NCI-H187 treated with DMSO at 0.1 percent for 48 hours (cell line): ENCODE data around the gene ZNF669.
"Not testable (repeated sequence)": the region's sequence is repeated elsewhere in the genome, so short reads cannot be mapped to it uniquely, and the experiment has no call there.

Experiments used
- DNase-seq: peaks from one replicate; lab custom pipeline; 2025; lab: John Stamatoyannopoulos, UW

Gene ZNF669

DNA sequence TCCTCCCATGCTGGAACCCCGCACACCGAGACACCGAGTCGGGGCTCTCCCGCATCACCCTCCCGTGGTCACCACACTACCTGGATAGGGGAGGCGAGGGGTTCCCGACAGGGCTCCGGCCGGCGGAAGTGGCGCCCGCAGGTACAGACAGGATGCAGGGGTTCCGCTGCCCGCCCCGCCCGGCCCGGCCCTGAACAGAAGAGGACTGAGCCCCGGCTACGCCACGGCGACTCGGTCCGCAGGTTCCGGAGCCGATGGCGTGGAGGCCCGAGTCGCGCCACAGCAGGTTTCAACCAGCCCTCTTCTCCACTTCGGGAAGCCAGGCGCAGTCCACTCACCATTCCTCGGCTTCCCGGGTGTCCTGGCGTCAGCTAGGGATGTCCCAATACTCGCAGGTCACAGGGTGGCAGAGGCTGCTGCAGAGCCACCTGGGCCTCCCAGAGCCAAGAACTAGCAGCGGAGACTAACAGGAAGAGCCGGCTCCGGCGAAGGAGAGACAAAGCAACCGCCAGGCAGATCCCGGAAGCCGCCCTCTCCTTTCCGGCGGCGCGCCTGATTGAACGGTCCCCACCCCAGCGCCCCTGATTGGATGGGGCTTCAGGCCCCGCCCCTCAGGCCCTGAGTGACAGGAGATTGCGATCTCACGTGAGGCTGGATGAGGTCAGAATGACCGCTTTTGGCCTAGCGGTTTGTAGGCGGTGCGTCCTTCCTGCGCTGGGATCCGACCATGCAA, at the start of gene ZNF669:
Gene ZNF669 (minus strand): TSS at position 498 of the 733 bp plus-strand sequence. CDS start 157 bp downstream, at position 341.
- peak; percentile 40 for DNase-seq

GRCh38 chr1:247147781-247148180, 43.6 kb upstream of the ZNF669 start:
- DNase-seq: no peak

GRCh38 chr1:247147120-247147519, 43.0 kb upstream of the ZNF669 start:
- not testable (repeated sequence) for DNase-seq

DNA sequence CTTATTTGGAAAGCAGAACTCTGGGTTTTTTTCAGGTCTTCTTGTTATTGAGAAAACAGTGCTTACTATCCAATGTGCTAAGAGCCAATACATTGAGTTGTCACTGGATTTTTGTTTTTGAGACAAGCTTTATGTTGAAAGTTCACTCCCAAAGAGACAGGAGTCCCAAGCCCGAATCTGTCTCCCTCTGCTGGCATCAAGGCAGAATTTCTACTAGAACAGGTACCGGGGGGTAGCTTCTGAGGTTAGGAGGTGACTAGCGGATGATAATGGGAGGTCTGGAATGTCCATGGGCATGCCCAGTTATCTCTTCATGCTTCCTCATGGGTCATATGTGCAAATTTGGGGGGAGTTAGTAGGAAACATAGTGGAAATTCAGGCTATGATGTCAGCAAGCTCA, 42.5 kb upstream of the ZNF669 start:
- DNase-seq: no peak

GRCh38 chr1:247145279-247145678, 41.1 kb upstream of the ZNF669 start:
- DNase-seq: no peak

- DNase-seq: not testable (repeated sequence)
These were observed 35.4 kb upstream of the ZNF669 start for GRCh38 chr1:247139557-247139956.

- DNase-seq: no peak
These were observed 27.1 kb upstream of the ZNF669 start for GRCh38 chr1:247131236-247131635.

- not testable (repeated sequence) for DNase-seq
These were observed 23.5 kb upstream of the ZNF669 start for GRCh38 chr1:247127519-247128282.

DNA sequence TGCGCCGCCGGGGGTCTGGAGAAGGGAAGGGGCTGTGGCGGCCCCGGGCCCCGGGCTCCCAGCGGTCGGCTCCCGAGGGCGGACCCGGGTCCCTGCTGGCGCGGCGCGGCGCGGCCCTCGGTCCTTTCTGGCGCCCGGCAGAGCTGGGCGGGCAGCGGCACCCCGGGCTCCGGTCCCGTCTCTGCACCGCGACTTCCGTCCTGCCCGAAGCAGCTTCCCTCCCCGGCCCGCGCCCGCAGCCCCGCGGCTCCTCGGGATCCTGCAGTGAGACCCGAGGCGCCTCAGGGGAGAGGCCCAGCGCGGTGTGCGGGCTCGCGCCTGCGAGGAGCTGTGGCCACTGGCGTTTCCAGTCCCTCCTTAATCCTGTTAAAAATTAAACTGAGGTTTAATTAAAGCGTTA, 22.4 kb upstream of the ZNF669 start:
- not testable (repeated sequence) for DNase-seq

DNA sequence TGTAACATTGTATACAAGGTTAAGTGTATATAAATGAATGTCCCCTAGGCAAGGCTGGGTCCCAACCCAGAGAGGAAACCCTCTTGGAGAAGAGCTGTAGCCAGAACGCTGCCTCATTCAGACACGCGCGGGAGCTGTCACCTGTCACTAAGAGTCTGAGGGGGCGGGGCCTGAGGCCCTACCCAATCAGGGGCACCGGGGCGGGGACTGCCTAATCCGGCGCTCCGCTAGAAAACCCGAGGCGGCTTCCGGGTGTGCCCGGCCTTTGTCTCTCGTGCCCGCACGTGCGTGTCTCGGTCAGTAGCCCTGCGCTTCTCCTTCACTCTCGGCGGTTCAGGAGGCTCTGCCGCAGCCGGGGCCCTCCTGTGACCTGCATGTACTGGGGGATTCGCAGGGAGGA, 22.0 kb upstream of the ZNF669 start:
- DNase-seq: not testable (repeated sequence)

GRCh38 chr1:247121382-247121781, 17.2 kb upstream of the ZNF669 start:
- DNase-seq: no peak

- DNase-seq: not testable (repeated sequence)
These were observed 16.2 kb upstream of the ZNF669 start for GRCh38 chr1:247120408-247120668.

DNA sequence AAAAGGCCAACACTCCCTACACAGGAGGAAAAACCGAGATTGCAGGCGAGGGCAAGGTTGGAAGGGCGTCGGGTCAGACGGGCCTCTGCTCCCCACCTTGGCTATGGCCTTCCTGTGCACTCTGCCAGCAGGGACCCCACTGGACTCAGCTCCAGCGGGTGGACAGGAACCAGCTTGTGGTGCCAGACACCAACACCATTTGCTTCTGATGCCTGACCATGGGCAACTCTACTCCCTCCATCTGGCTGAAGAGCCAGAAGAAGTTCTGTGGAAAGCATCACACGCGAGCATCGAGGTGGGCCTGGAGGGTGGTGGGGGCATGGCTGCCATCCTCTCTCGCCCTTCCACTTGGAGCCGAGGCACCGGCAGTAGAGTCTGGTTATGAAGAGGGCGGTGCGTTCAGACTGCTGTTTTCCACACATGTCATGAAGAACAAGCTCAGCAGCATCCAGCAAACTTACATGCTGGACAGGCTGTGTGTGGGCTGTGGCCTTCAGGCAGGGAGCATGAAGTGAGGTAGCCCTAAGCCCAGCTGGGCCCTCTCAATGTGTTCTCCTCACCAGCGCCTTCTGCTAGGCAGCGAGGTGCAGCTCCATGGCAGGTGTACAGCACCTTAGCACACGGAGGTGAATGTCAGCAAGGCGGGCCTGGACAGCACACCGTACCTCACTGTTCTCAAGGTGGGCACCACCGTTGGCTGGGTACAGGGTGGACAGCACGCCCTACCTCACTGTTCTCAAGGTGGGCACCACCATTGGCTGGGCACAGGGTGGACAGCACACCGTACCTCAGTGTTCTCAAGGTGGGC, 15.6 kb upstream of the ZNF669 start:
- DNase-seq: no peak

DNA sequence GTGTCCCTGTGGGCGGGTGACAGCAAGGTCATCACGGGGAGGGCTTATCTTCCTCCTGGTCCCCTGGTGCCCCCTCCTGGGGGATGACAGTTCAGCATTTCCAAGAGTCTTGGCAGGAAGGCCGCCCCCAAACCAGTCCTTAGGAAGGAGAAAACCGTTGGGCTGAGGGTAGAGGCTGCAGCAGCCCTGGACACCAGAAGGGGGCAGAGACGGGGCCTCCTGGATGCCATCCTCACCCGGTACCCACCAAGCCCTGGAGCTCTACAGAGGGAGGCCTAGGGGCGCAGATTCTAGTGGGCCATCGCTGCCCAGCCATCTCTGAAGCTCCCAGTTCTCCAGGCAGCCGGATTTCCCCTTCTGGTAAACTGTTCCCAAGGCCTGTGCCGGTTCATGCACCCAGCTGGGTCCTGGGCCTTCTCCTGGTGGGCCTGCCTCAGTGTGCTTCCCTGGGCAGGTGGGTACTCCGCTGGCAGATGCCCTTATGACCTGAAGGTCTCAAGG, 14.8 kb upstream of the ZNF669 start:
- DNase-seq: no peak

DNA sequence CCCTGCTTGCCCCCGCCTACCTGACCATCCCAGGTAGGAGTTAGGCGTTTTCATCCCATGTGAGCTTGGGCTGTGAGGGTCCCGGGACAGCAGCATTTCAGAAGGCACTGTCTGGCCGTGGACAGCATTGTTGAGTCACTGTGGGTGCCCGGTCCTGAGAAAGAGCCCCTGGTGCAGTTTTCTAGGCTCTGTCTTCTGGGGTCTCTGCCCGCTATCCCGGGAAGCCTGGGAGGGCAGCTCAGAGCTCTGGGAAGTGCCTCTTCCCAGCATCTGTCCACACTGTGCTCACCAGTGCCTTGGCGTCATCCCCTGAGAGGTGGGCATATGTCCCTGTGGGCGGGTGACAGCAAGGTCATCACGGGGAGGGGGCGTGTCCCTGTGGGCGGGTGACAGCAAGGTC, 11.4 kb upstream of the ZNF669 start:
- no peak for DNase-seq

DNA sequence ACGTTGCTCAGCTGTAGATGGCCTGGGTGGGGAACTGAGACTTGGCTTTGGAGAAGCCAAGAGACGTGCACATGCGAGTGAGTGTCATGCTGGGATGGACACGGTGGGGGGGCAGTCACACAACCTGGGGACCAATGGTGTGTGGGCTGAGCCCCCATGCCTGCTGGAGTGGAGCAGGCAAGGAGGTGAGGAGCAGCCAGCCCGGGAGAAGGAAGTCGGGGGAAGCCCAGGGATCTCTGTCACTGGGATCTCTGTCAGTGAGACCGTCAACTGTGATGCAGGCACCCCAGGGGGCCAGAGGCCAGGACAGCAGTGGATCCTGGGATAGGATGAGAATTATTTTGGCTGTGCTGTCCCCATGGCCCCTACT, 11.0 kb upstream of the ZNF669 start:
- DNase-seq: no peak

- no peak for DNase-seq
These were observed 10.4 kb upstream of the ZNF669 start for GRCh38 chr1:247114351-247115140.

DNA sequence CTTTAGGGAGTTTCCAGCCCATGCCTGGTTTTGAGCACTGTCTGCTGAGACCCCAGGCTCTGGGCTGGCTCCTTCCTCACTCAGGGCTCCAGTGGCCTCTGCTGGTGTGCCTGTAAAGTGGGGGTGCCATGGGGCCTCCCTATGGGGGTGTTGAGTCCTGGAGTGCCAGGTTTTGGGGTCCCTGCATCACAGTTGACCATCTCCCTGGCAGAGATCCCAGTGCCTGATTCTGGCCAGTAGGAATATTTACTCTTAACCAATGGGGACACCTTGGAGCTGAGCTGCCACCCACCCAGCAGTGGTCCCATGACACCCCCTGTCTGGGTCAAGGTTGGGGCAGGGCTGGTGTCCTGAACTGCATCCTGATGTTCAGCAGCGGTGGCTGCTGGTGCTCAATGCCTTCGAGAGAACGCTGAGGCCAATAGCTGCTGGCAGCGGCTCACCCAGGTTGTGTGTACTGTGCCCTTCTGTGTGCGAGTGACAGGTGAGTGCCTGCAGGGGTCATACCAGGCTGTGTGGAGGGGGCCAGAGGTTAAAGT, 9.6 kb upstream of the ZNF669 start:
- DNase-seq: no peak

DNA sequence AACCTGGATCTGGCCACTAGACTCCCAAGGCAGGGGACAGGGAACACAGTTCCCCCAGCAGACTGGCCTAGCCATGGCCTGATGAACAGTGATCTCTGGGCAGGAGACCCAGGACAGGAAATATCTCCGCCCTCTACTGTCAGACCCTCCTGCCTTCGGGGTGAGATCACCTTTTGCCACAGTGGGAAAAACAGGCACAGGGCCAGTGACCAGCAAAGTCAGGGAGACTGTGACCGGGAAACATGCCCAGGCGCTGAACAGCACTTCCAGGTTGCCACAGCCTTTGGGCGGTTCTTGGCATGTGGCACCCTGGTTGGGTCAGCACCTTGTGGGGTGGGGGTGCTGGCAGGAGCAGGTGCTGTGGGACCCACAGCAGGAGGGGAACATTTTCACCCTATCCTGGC, 8.9 kb upstream of the ZNF669 start:
- no peak for DNase-seq

- no peak for DNase-seq
These were observed 8.3 kb upstream of the ZNF669 start for GRCh38 chr1:247112479-247112781.

GRCh38 chr1:247111700-247112478, 7.7 kb upstream of the ZNF669 start:
- DNase-seq: no peak
